Upper lobe of left lung (tissue), 4 donors: Measurements from ENCODE around the gene ZNF213.

Experiments
- CTCF ChIP-seq, 6 experiments: fragments of 450-650 bp in 4 of 6; fragments of 200-600 bp in 2 of 6; sonication (generic) in 2 of 6; IDR thresholded peaks; one replicate each; pipeline ENCODE4 v1.5.1; 2016 to 2019; ENCODE audit warnings: antibody characterized with exemption in 6 of 6
- EP300 ChIP-seq, 4 donors: sonication (generic); formaldehyde crosslinking; IDR thresholded peaks; one replicate each; pipeline ENCODE4 v1.5.1; 2017; ENCODE audit warnings: antibody characterized with exemption in 4 of 4, control low read depth in 2 of 4
- POLR2A ChIP-seq, 4 donors: fragments of 450-650 bp; IDR thresholded peaks; one replicate each; pipeline ENCODE4 v1.5.1; 2016 to 2017; ENCODE audit warnings: antibody characterized with exemption in 4 of 4, mild to moderate bottlenecking in 2 of 4
- POLR2AphosphoS5 ChIP-seq, 2 donors: sonication (generic); formaldehyde crosslinking; IDR thresholded peaks; one replicate each; pipeline ENCODE4 v1.5.1; 2017; ENCODE audit warnings: antibody characterized with exemption in 2 of 2

GRCh38 chr16:3096362-3096761 is 38.5 kb upstream of the ZNF213 start:
- TF ChIP-seq CTCF (IDR thresholded peaks at IDR 0.05): no peak
- TF ChIP-seq EP300 (IDR thresholded peaks at IDR 0.05): no peak
- no peak for TF ChIP-seq POLR2A (IDR thresholded peaks at IDR 0.05)
- TF ChIP-seq POLR2AphosphoS5 (IDR thresholded peaks at IDR 0.05): no peak
